Calu3 (cell line): Measurements from ENCODE around the gene KRTAP1-5. TPM values are rescaled to one million over a fixed set of nuclear protein-coding genes. Genes with fewer than 3 reads are reported as not detected.
A peak's percentile ranks its signal among the peaks of the same experiment; 100 is the strongest.
"Not testable (repeated sequence)": the region's sequence is repeated elsewhere in the genome, so short reads cannot be mapped to it uniquely, and the experiment has no call there.

Experiments used
- BruUV-seq: library from RNA; stranded (reverse); fragments of 400-500 nt; replicated peaks from 2 replicates; lab custom pipeline; 2021; lab: Mats Ljungman, UMichigan
- CTCF ChIA-PET: fragments of 300-600 bp; sonication (Branson Sonifier 250); formaldehyde crosslinking; loops from one replicate; lab custom pipeline; 2022; ENCODE audit warnings: antibody characterized with exemption; lab: Charles Lee
- DNase-seq: peaks from one replicate; pipeline ENCODE4 v3.0.0; 2022
- H3K27ac Mint-ChIP-seq: one replicate; pipeline ENCODE4 v1.8.0; 2022; ENCODE audit warnings: mixed read lengths; ENCODE audit not compliant: unreplicated experiment
- H3K27me3 Mint-ChIP-seq: one replicate; pipeline ENCODE4 v1.8.0; 2022; ENCODE audit warnings: mixed read lengths; ENCODE audit not compliant: unreplicated experiment
- H3K36me3 Mint-ChIP-seq: one replicate; pipeline ENCODE4 v1.8.0; 2022; ENCODE audit warnings: mild to moderate bottlenecking, moderate library complexity, mixed read lengths; ENCODE audit not compliant: insufficient read depth, unreplicated experiment
- H3K4me1 Mint-ChIP-seq: one replicate; pipeline ENCODE4 v1.8.0; 2022; ENCODE audit warnings: mild to moderate bottlenecking, low read depth, mixed read lengths; ENCODE audit not compliant: unreplicated experiment
- H3K4me3 Mint-ChIP-seq: one replicate; pipeline ENCODE4 v1.8.0; 2022; ENCODE audit warnings: mild to moderate bottlenecking, low read depth, moderate library complexity, mixed read lengths; ENCODE audit not compliant: unreplicated experiment
- H3K9me3 Mint-ChIP-seq: one replicate; pipeline ENCODE4 v1.8.0; 2022; ENCODE audit warnings: low read depth, mixed read lengths; ENCODE audit not compliant: unreplicated experiment
- CTCF ChIP-seq: fragments of 200-600 bp; IDR thresholded peaks from one replicate; pipeline ENCODE4 v1.8.0; 2022; ENCODE audit warnings: antibody characterized with exemption; ENCODE audit not compliant: unreplicated experiment
- intact Hi-C: fragments of 100-400 bp; cut with micrococcal nuclease; formaldehyde crosslinking; loops from one replicate; pipeline ENCODE4 v1.10.0; 2022; ENCODE audit not compliant: unreplicated experiment
- total RNA-seq: library from RNA; stranded (reverse); gene quantifications from 2 replicates; pipeline ENCODE4 v1.2.3, GENCODE V29; 2022

KRTAP1-5 gene
- total RNA-seq, 1 experiment from 2014 or later: not detected

- no peaks in the 10 kb centered on the region for H3K36me3 Mint-ChIP-seq
- BruUV-seq: no TSS peak
- intact Hi-C loops: loop anchor here (5.0 kb wide), 1 partner anchor 39 kb away; the partner anchor contains the start of gene KRTAP1-1
- DNase-seq: no peak
- no peaks in the 10 kb centered on the region for H3K9me3 Mint-ChIP-seq
- no peaks in the 10 kb centered on the region for H3K27me3 Mint-ChIP-seq
- no peak overlapping the region for H3K4me3 Mint-ChIP-seq
- H3K4me1 Mint-ChIP-seq: peaks cover 30% of the 10 kb centered on the region
- CTCF ChIA-PET: interaction anchor here (0.6 to 0.7 kb wide), 2 partner anchors 46 to 68 kb away, joined by 3 to 4 read pairs; no protein-coding TSS in a partner anchor
- TF ChIP-seq CTCF: no peak
- H3K27ac Mint-ChIP-seq: peak overlapping the region; percentile 40
Measured at GRCh38 chr17:41002814-41003213, 24.2 kb downstream of the KRTAP1-5 start.

GRCh38 chr17:41001795-41002194 is 25.2 kb downstream of the KRTAP1-5 start:
- H3K36me3 Mint-ChIP-seq: no peaks in the 10 kb centered on the region
- no peak overlapping the region for H3K27ac Mint-ChIP-seq
- intact Hi-C loops: loop anchor here (5.0 kb wide), 1 partner anchor 41 kb away; the partner anchor contains the start of gene KRTAP1-1
- no peak overlapping the region for H3K4me3 Mint-ChIP-seq
- H3K27me3 Mint-ChIP-seq: no peaks in the 10 kb centered on the region
- no peak for DNase-seq
- CTCF ChIA-PET: interaction anchor here (0.5 to 0.6 kb wide), 2 partner anchors 700 to 1164 kb away, joined by 3 to 4 read pairs; no protein-coding TSS in a partner anchor
- TF ChIP-seq CTCF: no peak
- no peaks in the 10 kb centered on the region for H3K9me3 Mint-ChIP-seq
- BruUV-seq: no TSS peak
- H3K4me1 Mint-ChIP-seq: peaks cover 30% of the 10 kb centered on the region

- CTCF ChIA-PET: interaction anchor here (1.1 kb wide), 1 partner anchor 181 kb away, joined by 3 read pairs; no protein-coding TSS in a partner anchor
- DNase-seq, H3K27ac Mint-ChIP-seq, H3K36me3 Mint-ChIP-seq, intact Hi-C loops, H3K27me3 Mint-ChIP-seq, H3K4me3 Mint-ChIP-seq, BruUV-seq, H3K9me3 Mint-ChIP-seq: not testable (repeated sequence)
- H3K4me1 Mint-ChIP-seq: peaks cover 30% of the 10 kb centered on the region
Measured at GRCh38 chr17:40999563-40999962, 27.4 kb downstream of the KRTAP1-5 start, which contains the start of gene KRTAP3-2. TSS of gene KRTAP3-2 (minus strand) at chr17:40999906. CDS start at chr17:40999853, 53 bp downstream.

GRCh38 chr17:40997361-40997760 is 29.6 kb downstream of the KRTAP1-5 start:
- Mint-ChIP-seq H3K36me3 (no peaks in the 10 kb centered on the region), H3K4me3 (no peak overlapping the region), H3K4me1 (peaks cover 16% of the 10 kb centered on the region), H3K27me3 (no peaks in the 10 kb centered on the region), H3K9me3 (peaks cover 2% of the 10 kb centered on the region), H3K27ac (no peak overlapping the region)
- TF ChIP-seq CTCF: no peak
- intact Hi-C loops: no loop called here
- CTCF ChIA-PET: interaction anchor here (1.1 to 2.2 kb wide), 3 partner anchors 12 to 29 kb away, joined by 3 to 5 read pairs (median 4); partner anchors contain the start of gene KRTAP3-1
- BruUV-seq: no TSS peak
- no peak for DNase-seq

GRCh38 chr17:40996829-40997228 is 30.2 kb downstream of the KRTAP1-5 start:
- no peak for DNase-seq
- intact Hi-C loops: no loop called here
- BruUV-seq: no TSS peak

More at GRCh38 chr17:40996829-40997228, 30.2 kb downstream of the KRTAP1-5 start:
- TF ChIP-seq CTCF: no peak
- H3K27me3 Mint-ChIP-seq: no peaks in the 10 kb centered on the region
- peaks cover 16% of the 10 kb centered on the region for H3K4me1 Mint-ChIP-seq
- H3K36me3 Mint-ChIP-seq: no peaks in the 10 kb centered on the region
- H3K27ac Mint-ChIP-seq: no peak overlapping the region
- CTCF ChIA-PET: interaction anchor here (0.5 to 2.2 kb wide), 7 partner anchors 13 to 1769 kb away, joined by 3 to 5 read pairs (median 4); partner anchors contain the start of gene KRTAP3-1
- H3K9me3 Mint-ChIP-seq: peaks cover 2% of the 10 kb centered on the region
- no peak overlapping the region for H3K4me3 Mint-ChIP-seq
